OCI-LY1 (cell line): Measurements from ENCODE around the gene C1QL2.

Experiments
- H2AFZ ChIP-seq: fragments of 200-600 bp; sonication (generic), shearing (Covaris generic); 2 replicates; pipeline ENCODE4 v1.6.0; 2014; ENCODE audit warnings: antibody characterized with exemption, mild to moderate bottlenecking, low read length
- H3F3A ChIP-seq: fragments of 200-600 bp; sonication (generic), shearing (Covaris generic); 2 replicates; pipeline ENCODE4 v1.6.0; 2014; ENCODE audit warnings: mild to moderate bottlenecking, antibody characterized with exemption, low read length, moderate library complexity; ENCODE audit not compliant: insufficient read depth
- H3K27ac ChIP-seq: fragments of 200-600 bp; sonication (generic); 2 replicates; pipeline ENCODE4 v1.5.1; 2014; ENCODE audit warnings: low read length, mixed run types, mild to moderate bottlenecking, low read depth; ENCODE audit not compliant: poor library complexity, severe bottlenecking
- H3K27me3 ChIP-seq: fragments of 200-600 bp; sonication (generic); 2 replicates; pipeline ENCODE4 v1.6.0; 2014; ENCODE audit warnings: antibody characterized with exemption, mild to moderate bottlenecking, low read length, moderate library complexity; ENCODE audit not compliant: insufficient read depth
- H3K36me3 ChIP-seq: fragments of 200-600 bp; sonication (generic); 2 replicates; pipeline ENCODE4 v1.6.1; 2014; ENCODE audit warnings: mild to moderate bottlenecking, antibody characterized with exemption, low read length, moderate library complexity, mixed read lengths; ENCODE audit not compliant: insufficient read depth
- H3K4me1 ChIP-seq: fragments of 200-600 bp; sonication (generic); 2 replicates; pipeline ENCODE4 v1.5.1; 2014; ENCODE audit warnings: mild to moderate bottlenecking, low read length, moderate library complexity; ENCODE audit not compliant: insufficient read depth, severe bottlenecking
- H3K4me2 ChIP-seq: fragments of 200-600 bp; sonication (generic), shearing (Covaris generic); 2 replicates; pipeline ENCODE4 v1.6.1; 2014; ENCODE audit warnings: low read length
- H3K4me3 ChIP-seq: fragments of 200-600 bp; sonication (generic); 2 replicates; pipeline ENCODE4 v1.5.1; 2014; ENCODE audit warnings: low read length, low read depth, mild to moderate bottlenecking, mixed read lengths; ENCODE audit not compliant: poor library complexity, severe bottlenecking
- H3K79me2 ChIP-seq: fragments of 200-600 bp; shearing (Covaris generic); 2 replicates; pipeline ENCODE4 v1.6.1; 2016; ENCODE audit warnings: mixed run types, low read length, mixed read lengths; ENCODE audit not compliant: insufficient read depth
- H3K9ac ChIP-seq: fragments of 200-600 bp; sonication (generic), shearing (Covaris generic); 2 replicates; pipeline ENCODE4 v1.6.1; 2014; ENCODE audit warnings: mild to moderate bottlenecking, low read length, mixed read lengths
- H3K9me2 ChIP-seq: fragments of 200-600 bp; sonication (generic), shearing (Covaris generic); 2 replicates; pipeline ENCODE4 v1.6.1; 2014; ENCODE audit warnings: low read depth, mild to moderate bottlenecking, low read length, mixed read lengths
- H3K9me3 ChIP-seq: fragments of 200-600 bp; shearing (Covaris generic); 2 replicates; pipeline ENCODE4 v1.6.1; 2014; ENCODE audit warnings: low read length, mixed read lengths
- H4K20me1 ChIP-seq: fragments of 200-600 bp; sonication (generic), shearing (Covaris generic); 2 replicates; pipeline ENCODE4 v1.6.0; 2016; ENCODE audit warnings: mild to moderate bottlenecking, low read length; ENCODE audit not compliant: insufficient read depth
- EZH2 ChIP-seq: fragments of 200-600 bp; sonication (generic), shearing (Covaris generic); IDR thresholded peaks from 2 replicates; pipeline ENCODE4 v1.8.0; 2017; ENCODE audit warnings: borderline replicate concordance, mixed run types, mild to moderate bottlenecking, antibody characterized with exemption, low read length, moderate library complexity, mixed read lengths
- TF ChIP-seq, protein P1 (sequence below): fragments of 200-600 bp; sonication (generic), shearing (Covaris generic); IDR thresholded peaks from 2 replicates; pipeline ENCODE4 v1.5.1; 2017; ENCODE audit warnings: mild to moderate bottlenecking, antibody characterized with exemption, low read length, moderate library complexity, mixed read lengths

The C1QL2 gene

DNA sequence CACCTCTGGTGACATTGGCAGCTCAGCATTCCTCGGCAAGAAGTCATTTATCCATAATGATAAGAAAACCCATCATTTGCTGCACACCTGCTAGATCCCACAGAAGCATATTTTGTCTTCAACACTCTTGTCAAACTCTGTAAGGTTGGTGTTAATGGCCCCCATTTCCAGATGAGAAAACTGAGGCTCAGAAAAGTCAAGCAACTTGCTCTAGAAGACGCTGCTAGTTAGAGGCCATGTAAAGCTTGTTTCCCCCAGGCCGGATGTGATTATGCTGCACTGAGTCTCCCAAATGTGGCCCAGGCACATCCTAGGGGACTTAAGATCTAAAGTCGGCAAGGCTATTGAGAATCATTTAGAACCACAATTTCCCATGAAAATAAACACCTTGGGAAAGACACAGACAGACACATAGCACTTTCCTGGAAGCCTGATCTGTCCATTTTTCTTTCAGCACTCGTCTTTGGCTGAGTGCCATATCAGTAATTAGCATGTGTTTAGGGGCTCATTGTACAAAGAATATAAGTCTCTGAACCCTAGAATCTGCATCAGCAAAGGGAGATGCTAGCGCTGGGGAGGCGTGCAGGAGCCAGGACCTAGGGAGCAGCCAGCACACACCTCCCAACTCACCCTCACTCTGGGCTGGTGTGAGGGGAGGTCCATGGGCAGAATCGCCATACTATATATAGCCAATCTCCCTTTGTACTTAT is 39.3 kb downstream of the C1QL2 start:
- Histone ChIP-seq H3K79me2 (no peaks in the 10 kb centered on the region), H3K27ac (no peak overlapping the region), H3K9ac (no peak overlapping the region), H3K4me2 (no peak overlapping the region), H3K4me1 (no peaks in the 10 kb centered on the region), H3K27me3 (no peaks in the 10 kb centered on the region), H3K36me3 (no peaks in the 10 kb centered on the region), H2AFZ (no peak overlapping the region), H3K4me3 (no peak overlapping the region), H3F3A (no peaks in the 10 kb centered on the region), H3K9me3 (no peaks in the 10 kb centered on the region), H3K9me2 (no peaks in the 10 kb centered on the region), H4K20me1 (no peaks in the 10 kb centered on the region)
- TF ChIP-seq, protein P1, sequence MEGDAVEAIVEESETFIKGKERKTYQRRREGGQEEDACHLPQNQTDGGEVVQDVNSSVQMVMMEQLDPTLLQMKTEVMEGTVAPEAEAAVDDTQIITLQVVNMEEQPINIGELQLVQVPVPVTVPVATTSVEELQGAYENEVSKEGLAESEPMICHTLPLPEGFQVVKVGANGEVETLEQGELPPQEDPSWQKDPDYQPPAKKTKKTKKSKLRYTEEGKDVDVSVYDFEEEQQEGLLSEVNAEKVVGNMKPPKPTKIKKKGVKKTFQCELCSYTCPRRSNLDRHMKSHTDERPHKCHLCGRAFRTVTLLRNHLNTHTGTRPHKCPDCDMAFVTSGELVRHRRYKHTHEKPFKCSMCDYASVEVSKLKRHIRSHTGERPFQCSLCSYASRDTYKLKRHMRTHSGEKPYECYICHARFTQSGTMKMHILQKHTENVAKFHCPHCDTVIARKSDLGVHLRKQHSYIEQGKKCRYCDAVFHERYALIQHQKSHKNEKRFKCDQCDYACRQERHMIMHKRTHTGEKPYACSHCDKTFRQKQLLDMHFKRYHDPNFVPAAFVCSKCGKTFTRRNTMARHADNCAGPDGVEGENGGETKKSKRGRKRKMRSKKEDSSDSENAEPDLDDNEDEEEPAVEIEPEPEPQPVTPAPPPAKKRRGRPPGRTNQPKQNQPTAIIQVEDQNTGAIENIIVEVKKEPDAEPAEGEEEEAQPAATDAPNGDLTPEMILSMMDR, result no peak
- TF ChIP-seq EZH2, result no peak

DNA sequence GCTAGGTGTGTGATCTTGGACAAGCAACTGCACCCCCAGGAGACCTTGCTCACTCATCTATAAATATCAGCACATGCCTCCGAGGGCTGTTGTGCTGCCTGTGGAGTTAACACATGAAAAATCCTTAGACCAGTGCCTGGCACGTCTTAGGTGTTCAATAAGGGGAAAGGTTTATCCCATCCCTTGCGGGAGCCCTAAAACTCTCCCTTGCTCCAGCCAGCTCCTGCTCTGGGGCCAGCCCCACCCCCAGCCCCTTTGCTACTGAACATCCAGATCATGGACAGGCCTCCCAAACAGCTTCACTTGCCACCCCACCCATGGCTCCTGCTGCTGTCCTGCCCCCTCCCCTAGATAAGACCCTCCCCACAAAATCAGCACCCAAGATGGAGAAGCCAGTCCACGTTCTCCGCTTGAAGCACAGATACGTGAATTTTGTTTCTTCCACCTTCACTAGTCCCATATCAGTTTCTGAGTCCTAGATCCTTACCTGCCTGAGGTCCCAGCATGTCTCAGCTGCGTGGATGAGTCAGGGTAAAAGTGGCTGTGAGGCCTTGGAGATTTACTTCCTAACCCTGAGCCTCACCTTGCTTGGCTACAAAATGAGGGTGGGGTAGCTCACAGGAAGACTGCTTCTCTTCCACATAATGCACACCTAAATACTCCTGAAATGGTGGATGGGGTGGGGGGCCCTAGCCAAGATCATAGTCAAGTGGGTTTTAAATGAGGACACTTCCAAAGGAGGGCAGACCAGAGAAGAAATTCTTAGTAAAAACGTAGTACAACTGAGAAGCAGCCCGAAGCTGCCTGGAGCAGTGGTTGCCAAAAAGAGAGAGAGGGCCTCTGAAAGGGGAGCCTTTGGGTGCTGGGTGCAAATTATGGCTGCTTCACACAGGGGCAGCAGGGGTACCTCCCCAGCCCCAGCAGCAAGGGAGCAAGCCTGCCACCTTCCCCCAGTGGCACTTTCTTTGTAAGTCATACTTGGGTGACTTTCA is 40.4 kb downstream of the C1QL2 start:
- Histone ChIP-seq H3K27me3 (no peaks in the 10 kb centered on the region), H2AFZ (no peak overlapping the region), H3K4me2 (no peak overlapping the region), H3F3A (no peaks in the 10 kb centered on the region), H3K4me1 (no peaks in the 10 kb centered on the region), H4K20me1 (no peaks in the 10 kb centered on the region), H3K36me3 (no peaks in the 10 kb centered on the region), H3K79me2 (no peaks in the 10 kb centered on the region), H3K27ac (no peak overlapping the region), H3K9me3 (no peaks in the 10 kb centered on the region), H3K4me3 (no peak overlapping the region), H3K9ac (no peak overlapping the region), H3K9me2 (no peaks in the 10 kb centered on the region)
- TF ChIP-seq, protein P1, result no peak
- no peak for TF ChIP-seq EZH2

DNA sequence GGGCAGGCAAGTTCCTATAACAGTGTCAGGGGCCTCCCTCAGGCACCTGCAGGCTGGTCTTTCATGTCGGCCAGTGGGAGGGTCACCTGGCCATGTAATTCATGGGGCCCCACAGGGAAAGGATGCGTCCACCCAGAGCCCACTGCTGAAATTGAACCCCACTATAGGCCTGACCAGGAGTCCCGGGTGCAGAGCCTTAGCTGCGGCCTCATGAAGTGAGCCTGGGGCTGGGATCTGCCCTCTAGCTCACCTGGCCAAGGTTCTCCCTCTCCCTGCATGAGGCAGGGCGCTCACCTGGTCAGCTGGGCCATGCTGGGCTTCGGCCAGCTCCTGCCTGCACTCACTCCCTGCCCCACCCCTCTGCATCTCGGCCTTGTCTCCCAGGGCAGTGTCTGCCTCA is 41.1 kb downstream of the C1QL2 start:
- no peaks in the 10 kb centered on the region for H3F3A ChIP-seq
- H3K4me1 ChIP-seq, result no peaks in the 10 kb centered on the region
- H3K36me3 ChIP-seq, result no peaks in the 10 kb centered on the region
- H3K79me2 ChIP-seq, result no peaks in the 10 kb centered on the region
- TF ChIP-seq EZH2, result no peak
- TF ChIP-seq, protein P1, result no peak
- no peaks in the 10 kb centered on the region for H3K9me2 ChIP-seq
- no peaks in the 10 kb centered on the region for H3K9me3 ChIP-seq
- no peak overlapping the region for H3K4me2 ChIP-seq
- no peaks in the 10 kb centered on the region for H3K27me3 ChIP-seq
- H3K27ac ChIP-seq, result no peak overlapping the region
- H4K20me1 ChIP-seq, result no peaks in the 10 kb centered on the region
- no peak overlapping the region for H3K9ac ChIP-seq
- no peak overlapping the region for H3K4me3 ChIP-seq
- H2AFZ ChIP-seq, result no peak overlapping the region
